HepG2 (cell line): ENCODE results near the gene SS18L1. TPM values are rescaled to one million over a fixed set of nuclear protein-coding genes. Genes with fewer than 3 reads are reported as not detected.

Source experiments
- ATAC-seq: fragments of 200-7000 bp; cut with Tn5 transposase; 3 replicates; pipeline ENCODE4 v1.9.1; 2020; ENCODE audit warnings: mild to moderate bottlenecking, moderate library complexity
- BruUV-seq: library from RNA; stranded (reverse); fragments of 400-500 nt; replicated peaks from 2 replicates; lab custom pipeline; 2021; lab: Mats Ljungman, UMichigan
- CTCF ChIA-PET: fragments of 300-600 bp; formaldehyde crosslinking; extraction: SDS; loops from one replicate; lab custom pipeline; 2021; ENCODE audit warnings: low total read pairs, inconsistent platforms, low intra/inter-chr PET ratio; lab: Yijun Ruan, JAX
- POLR2A ChIA-PET: fragments of 350-600 bp; sonication (Branson Sonifier 250); formaldehyde crosslinking; loops from one replicate; lab custom pipeline; 2020; ENCODE audit warnings: antibody characterized with exemption, inconsistent platforms; lab: Yijun Ruan, JAX
- DNase-seq: peaks from one replicate; pipeline ENCODE4 v3.0.0-alpha.2; 2015; ENCODE audit warnings: low spot score
- FAIRE-seq: peaks from 3 replicates; lab custom pipeline; 2011; peaks lifted over from hg19 to GRCh38; lab: Jason Lieb, UNC
- H2AFZ ChIP-seq: one replicate; pipeline ENCODE4 v1.6.1; 2011; ENCODE audit warnings: low read length, inconsistent platforms
- H3K27ac ChIP-seq: fragments of 300-600 bp; 3 replicates; pipeline ENCODE4 v1.8.0; 2011; ENCODE audit warnings: mixed run types, mild to moderate bottlenecking, mixed read lengths, low read length, inconsistent platforms; ENCODE audit not compliant: insufficient read depth; ENCODE audit errors: extremely low read length
- H3K27me3 ChIP-seq, 2 experiments: fragments of 200-600 bp in 1 of 2; 2 replicates in 1 of 2; 3 replicates in 1 of 2; pipeline versions ENCODE4 v1.6.0 to v1.8.0; 2011; ENCODE audit warnings: low read length in 2 of 2, mild to moderate bottlenecking in 2 of 2, moderate library complexity in 2 of 2, inconsistent platforms in 1 of 2; ENCODE audit not compliant: insufficient read depth in 2 of 2, control insufficient read depth in 1 of 2
- H3K36me3 ChIP-seq, 2 experiments: fragments of 200-600 bp in 1 of 2; replicated peaks in 1 of 2; 2 replicates in 1 of 2; 3 replicates in 1 of 2; pipeline versions ENCODE4 v1.5.1 to v1.8.0; 2011; ENCODE audit warnings: low read length in 2 of 2, inconsistent platforms in 1 of 2; ENCODE audit not compliant: insufficient read depth in 2 of 2, control insufficient read depth in 1 of 2
- H3K4me1 ChIP-seq: 2 replicates; pipeline ENCODE4 v1.5.1; 2012; ENCODE audit warnings: low read length, inconsistent platforms; ENCODE audit not compliant: insufficient read depth
- H3K4me2 ChIP-seq: 2 replicates; pipeline ENCODE4 v1.6.0; 2011; ENCODE audit warnings: low read depth, low read length, inconsistent platforms
- H3K4me3 ChIP-seq, 3 experiments: fragments of 200-600 bp in 1 of 3; sonication (generic), shearing (Covaris generic) in 1 of 3; replicated peaks in 1 of 3; 2 replicates each; pipeline ENCODE4 v1.5.1; 2011 to 2016; ENCODE audit warnings: low read length in 3 of 3, inconsistent platforms in 2 of 3, low read depth in 2 of 3, mild to moderate bottlenecking in 2 of 3, control low read depth in 1 of 3, mixed read lengths in 1 of 3; ENCODE audit not compliant: insufficient read depth in 1 of 3
- H3K79me2 ChIP-seq: one replicate; pipeline ENCODE4 v1.6.1; 2011; ENCODE audit warnings: low read length, inconsistent platforms; ENCODE audit not compliant: insufficient read depth
- H3K9ac ChIP-seq: 2 replicates; pipeline ENCODE4 v1.6.0; 2011; ENCODE audit warnings: mild to moderate bottlenecking, low read depth, low read length, inconsistent platforms; ENCODE audit not compliant: insufficient read depth
- H3K9me3 ChIP-seq: 2 replicates; pipeline ENCODE4 v1.5.1; 2012; ENCODE audit warnings: mild to moderate bottlenecking, low read length
- H4K20me1 ChIP-seq: 2 replicates; pipeline ENCODE4 v1.6.0; 2011; ENCODE audit warnings: inconsistent platforms, mild to moderate bottlenecking, low read length, moderate library complexity; ENCODE audit not compliant: insufficient read depth
- AGO1 ChIP-seq: fragments of 200-400 bp; formaldehyde crosslinking; IDR thresholded peaks from 2 replicates; pipeline ENCODE4 v1.6.1; 2017; ENCODE audit warnings: mild to moderate bottlenecking, low read depth, low read length, moderate library complexity; ENCODE audit not compliant: poor library complexity, severe bottlenecking
- AGO2 ChIP-seq: fragments of 200-400 bp; formaldehyde crosslinking; optimal IDR thresholded peaks from 2 replicates; pipeline ENCODE3; 2017; ENCODE audit warnings: mild to moderate bottlenecking, low read depth, low read length, moderate library complexity
- AKAP8 ChIP-seq: sonication (generic); formaldehyde crosslinking; IDR thresholded peaks from 2 replicates; pipeline ENCODE4 v1.5.1; 2020; ENCODE audit warnings: mild to moderate bottlenecking, missing genetic modification reagents
- NCOA2 ChIP-seq: sonication (generic); formaldehyde crosslinking; IDR thresholded peaks from 2 replicates; pipeline ENCODE4 v1.8.0; 2022; ENCODE audit warnings: inconsistent platforms
- RBM39 ChIP-seq: fragments of 200-400 bp; formaldehyde crosslinking; IDR thresholded peaks from one replicate; pipeline ENCODE4 v1.6.1; 2018; ENCODE audit warnings: antibody characterized with exemption, mild to moderate bottlenecking, low read depth, low read length; ENCODE audit not compliant: poor library complexity, severe bottlenecking
- ZC3H13 ChIP-seq: sonication (generic); formaldehyde crosslinking; IDR thresholded peaks from 2 replicates; pipeline ENCODE4 v1.8.1; 2023; ENCODE audit warnings: mild to moderate bottlenecking, missing genetic modification reagents, moderate library complexity
- ZNF556 ChIP-seq: sonication (generic); formaldehyde crosslinking; IDR thresholded peaks from 2 replicates; pipeline ENCODE4 v1.4.0; 2020; ENCODE audit warnings: mild to moderate bottlenecking, missing genetic modification reagents, borderline replicate concordance
- ZNF768 ChIP-seq: sonication (generic); formaldehyde crosslinking; IDR thresholded peaks from 2 replicates; pipeline ENCODE4 v1.4.0; 2020; ENCODE audit warnings: missing genetic modification reagents
- WGBS: methylation state at CpG from one replicate; pipeline ENCODE4 v1.1.6; 2017; ENCODE audit warnings: low lambda C conversion rate; 5-methylcytosine and 5-hydroxymethylcytosine counted together
- in situ Hi-C: cut with HindIII; loops from 2 replicates; pipeline ENCODE4 v1.10.0; 2017; ENCODE audit warnings: low pct_unique_long_range_greater_than_20kb; ENCODE audit not compliant: extremely low pct_ligation_motif_present
- intact Hi-C: fragments of 100-400 bp; cut with micrococcal nuclease; formaldehyde crosslinking; loops from one replicate; pipeline ENCODE4 v1.10.0; 2022; ENCODE audit not compliant: unreplicated experiment
- polyA plus RNA-seq, 8 experiments: library from polyadenylated mRNA; depleted of rRNA in 3 of 8; stranded (reverse) in 7 of 8; unstranded in 1 of 8; fragments of >200 nt; fragmentation: Illumina TruSeq in 4 of 8; extraction: Trizol in 4 of 8; gene quantifications; 2 replicates each; pipeline versions ENCODE4 v1.2.1 to v1.2.3, GENCODE V29; 2011 to 2016; ENCODE audit warnings: low read depth in 4 of 8, missing spikeins in 1 of 8, mixed read lengths in 1 of 8; ENCODE audit not compliant: insufficient read depth in 1 of 8
- total RNA-seq, 5 experiments: library from RNA; depleted of rRNA; stranded (reverse); fragments of >200 nt; fragmentation: Illumina TruSeq; extraction: Trizol; gene quantifications; 2 replicates each; pipeline ENCODE4 v1.2.3, GENCODE V29; 2016; ENCODE audit warnings: low read depth in 1 of 5
- TF ChIP-seq, protein P1 (sequence below): sonication (generic); formaldehyde crosslinking; IDR thresholded peaks from 2 replicates; pipeline ENCODE4 v1.5.0; 2020; ENCODE audit warnings: missing genetic modification reagents, mild to moderate bottlenecking, borderline replicate concordance
- TF ChIP-seq, protein P2 (sequence below): sonication (generic); formaldehyde crosslinking; conservative IDR thresholded peaks from 2 replicates; pipeline ENCODE4 v1.4.0; 2020; ENCODE audit warnings: missing genetic modification reagents

SS18L1 gene
- total and polyA plus RNA-seq, 2 of the 13 experiments (the other 11 are each of a cell fraction or from before 2014, with no cell fraction given): 17.8 to 27.6 TPM

DNA sequence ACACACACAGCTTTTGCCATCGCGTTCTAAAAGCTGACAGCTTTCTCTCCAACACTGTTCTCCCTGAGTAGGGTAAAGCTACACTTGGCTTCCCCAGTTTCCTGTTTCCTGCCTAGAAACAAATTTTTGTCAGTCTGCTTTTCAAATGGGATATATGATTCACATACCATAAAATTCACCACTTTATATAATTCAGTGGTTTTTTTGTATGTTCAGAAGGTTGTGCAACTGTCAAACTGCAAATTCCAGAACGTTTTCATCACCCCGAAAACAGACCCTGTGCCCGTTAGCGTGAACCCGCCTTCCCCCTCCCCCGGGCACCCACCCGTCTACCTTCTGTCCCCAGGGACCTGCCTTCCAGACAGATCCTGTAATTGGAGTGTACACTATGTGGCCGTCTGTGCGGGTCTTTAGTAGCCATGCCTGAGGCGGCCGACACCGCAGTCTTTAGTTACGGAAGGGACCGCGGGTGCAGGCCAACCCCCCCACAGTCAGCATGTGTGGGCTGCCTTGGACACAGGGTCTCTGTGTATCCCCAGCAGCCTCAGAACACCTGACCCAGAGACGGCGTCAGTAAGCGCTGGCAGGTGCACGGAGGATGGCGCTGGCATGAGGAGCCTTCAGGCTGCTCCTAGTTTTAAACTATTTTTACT, 59.9 kb downstream of the SS18L1 start:
- 97% methylated on average over 22 of the region's 22 CpGs for WGBS
- BruUV-seq: no TSS peak
- H4K20me1 ChIP-seq: no peaks in the 10 kb centered on the region
- H3K4me1 ChIP-seq: no peaks in the 10 kb centered on the region
- no peak for TF ChIP-seq NCOA2
- peak; percentile 46 for TF ChIP-seq AGO2
- 0 out of 2 replicates have a peak, but pooled peaks have one; percentile 28 for TF ChIP-seq ZNF768 (CRISPR knock-in tag)
- TF ChIP-seq RBM39: peak; percentile 28
- CTCF ChIA-PET: no interaction called here
- POLR2A ChIA-PET: no interaction called here
- no peak for FAIRE-seq
- no peaks in the 10 kb centered on the region for H3K27me3 ChIP-seq
- H3K4me3 ChIP-seq: no peak overlapping the region
- H3K9ac ChIP-seq: no peak overlapping the region
- intact Hi-C loops (no loop called here), in situ Hi-C loops (no loop called here)
- peaks cover 24 to 35% of the 10 kb centered on the region in 2 experiments; a peak in 4 of 5 replicates for H3K36me3 ChIP-seq
- no peak for ATAC-seq
- H3K4me2 ChIP-seq: no peak overlapping the region
- no peaks in the 10 kb centered on the region for H3K9me3 ChIP-seq
- H2AFZ ChIP-seq: no peak overlapping the region
- no peaks in the 10 kb centered on the region for H3K79me2 ChIP-seq
- no peak overlapping the region for H3K27ac ChIP-seq
- DNase-seq: no peak

DNA sequence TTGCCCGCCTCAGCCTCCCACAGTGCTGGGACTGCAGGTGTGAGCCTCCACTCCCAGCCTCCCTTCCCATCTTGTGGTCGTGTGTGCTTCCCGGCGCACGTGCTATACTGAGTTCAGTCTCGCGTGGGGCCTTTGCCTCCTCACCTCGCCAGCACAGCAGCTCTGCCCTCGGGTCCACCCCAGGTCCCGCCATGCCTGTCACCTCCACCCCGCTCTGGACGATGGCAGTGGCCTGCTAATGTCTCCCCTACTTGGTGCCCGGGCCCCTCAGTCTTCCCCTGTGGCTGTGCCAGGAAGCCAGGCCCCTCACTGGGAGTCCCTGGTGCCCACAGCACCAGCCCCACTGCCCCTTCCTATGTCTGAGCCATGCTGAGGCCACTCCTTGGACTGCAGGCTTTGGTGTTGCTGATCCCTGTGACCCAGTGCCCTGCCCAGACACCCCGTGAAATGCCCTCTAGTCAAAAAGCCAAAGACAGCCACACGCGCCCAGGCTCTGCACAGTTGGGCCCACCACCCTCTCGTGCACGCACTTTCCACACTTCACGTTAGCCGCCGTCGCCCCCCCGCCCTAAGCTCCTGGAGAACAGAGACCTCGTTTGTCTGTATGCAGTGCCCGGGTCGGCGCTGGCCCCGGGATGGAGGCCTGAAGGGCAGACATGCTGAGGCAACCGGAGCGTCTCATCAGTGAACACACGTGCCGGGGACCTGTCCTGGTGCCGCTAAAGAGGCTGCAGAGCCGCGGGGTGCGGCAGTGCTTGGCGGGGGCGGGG, 62.2 kb downstream of the SS18L1 start:
- ChIA-PET POLR2A (no interaction called here), CTCF (no interaction called here)
- 93% methylated on average over 38 of the region's 38 CpGs for WGBS
- Histone ChIP-seq H3K4me1 (peaks cover 18% of the 10 kb centered on the region), H3K9me3 (no peaks in the 10 kb centered on the region), H3K9ac (no peak overlapping the region), H3K4me3 (no peak overlapping the region), H4K20me1 (no peaks in the 10 kb centered on the region; the same call in 1 of the 2 replicates), H3K27ac (no peak overlapping the region), H2AFZ (no peak overlapping the region), H3K79me2 (no peaks in the 10 kb centered on the region), H3K4me2 (no peak overlapping the region), H3K27me3 (peaks cover 7 to 15% of the 10 kb centered on the region in 2 experiments; a peak in 4 of 5 replicates), H3K36me3 (peaks cover 12 to 17% of the 10 kb centered on the region in 2 experiments; a peak in 3 of 5 replicates)
- intact Hi-C loops: no loop called here
- BruUV-seq: no TSS peak
- in situ Hi-C loops: no loop called here
- DNase-seq (no peak), FAIRE-seq (no peak), ATAC-seq (no peak)
- TF ChIP-seq ZC3H13 (0 out of 2 replicates have a peak, but pooled peaks have one; percentile 40), ZNF768 (CRISPR knock-in tag) (peak; percentile 52; the same call in 1 of the 2 replicates), AKAP8 (CRISPR knock-in tag) (0 out of 2 replicates have a peak, but pooled peaks have one; percentile 39), AGO1 (peak; percentile 50), AGO2 (peak; percentile 95), ZNF556 (no peak)
- TF ChIP-seq, protein P1, sequence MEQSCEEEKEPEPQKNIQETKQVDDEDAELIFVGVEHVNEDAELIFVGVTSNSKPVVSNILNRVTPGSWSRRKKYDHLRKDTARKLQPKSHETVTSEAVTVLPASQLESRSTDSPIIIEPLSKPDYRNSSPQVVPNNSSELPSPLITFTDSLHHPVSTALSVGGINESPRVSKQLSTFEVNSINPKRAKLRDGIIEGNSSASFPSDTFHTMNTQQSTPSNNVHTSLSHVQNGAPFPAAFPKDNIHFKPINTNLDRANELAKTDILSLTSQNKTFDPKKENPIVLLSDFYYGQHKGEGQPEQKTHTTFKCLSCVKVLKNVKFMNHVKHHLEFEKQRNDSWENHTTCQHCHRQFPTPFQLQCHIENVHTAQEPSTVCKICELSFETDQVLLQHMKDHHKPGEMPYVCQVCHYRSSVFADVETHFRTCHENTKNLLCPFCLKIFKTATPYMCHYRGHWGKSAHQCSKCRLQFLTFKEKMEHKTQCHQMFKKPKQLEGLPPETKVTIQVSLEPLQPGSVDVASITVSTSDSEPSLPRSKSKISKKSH (CRISPR knock-in tag): 0 out of 2 replicates have a peak, but pooled peaks have one; percentile 33
- TF ChIP-seq, protein P2, sequence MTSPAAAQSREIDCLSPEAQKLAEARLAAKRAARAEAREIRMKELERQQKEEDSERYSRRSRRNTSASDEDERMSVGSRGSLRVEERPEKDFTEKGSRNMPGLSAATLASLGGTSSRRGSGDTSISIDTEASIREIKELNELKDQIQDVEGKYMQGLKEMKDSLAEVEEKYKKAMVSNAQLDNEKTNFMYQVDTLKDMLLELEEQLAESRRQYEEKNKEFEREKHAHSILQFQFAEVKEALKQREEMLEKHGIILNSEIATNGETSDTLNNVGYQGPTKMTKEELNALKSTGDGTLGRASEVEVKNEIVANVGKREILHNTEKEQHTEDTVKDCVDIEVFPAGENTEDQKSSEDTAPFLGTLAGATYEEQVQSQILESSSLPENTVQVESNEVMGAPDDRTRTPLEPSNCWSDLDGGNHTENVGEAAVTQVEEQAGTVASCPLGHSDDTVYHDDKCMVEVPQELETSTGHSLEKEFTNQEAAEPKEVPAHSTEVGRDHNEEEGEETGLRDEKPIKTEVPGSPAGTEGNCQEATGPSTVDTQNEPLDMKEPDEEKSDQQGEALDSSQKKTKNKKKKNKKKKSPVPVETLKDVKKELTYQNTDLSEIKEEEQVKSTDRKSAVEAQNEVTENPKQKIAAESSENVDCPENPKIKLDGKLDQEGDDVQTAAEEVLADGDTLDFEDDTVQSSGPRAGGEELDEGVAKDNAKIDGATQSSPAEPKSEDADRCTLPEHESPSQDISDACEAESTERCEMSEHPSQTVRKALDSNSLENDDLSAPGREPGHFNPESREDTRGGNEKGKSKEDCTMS (CRISPR knock-in tag): no peak
